HepG2 (cell line): Measurements from ENCODE around the gene MLLT10. TPM values are rescaled to one million over a fixed set of nuclear protein-coding genes. Genes with fewer than 3 reads are reported as not detected.

Experiments
- ARID4A ChIP-seq: sonication (generic); formaldehyde crosslinking; IDR thresholded peaks from 2 replicates; pipeline ENCODE4 v1.5.0; 2020; ENCODE audit warnings: mild to moderate bottlenecking, missing genetic modification reagents, borderline replicate concordance
- ATF5 ChIP-seq: sonication (generic); formaldehyde crosslinking; IDR thresholded peaks from 2 replicates; pipeline ENCODE4 v1.4.0; 2020; ENCODE audit warnings: mild to moderate bottlenecking, low read depth, missing genetic modification reagents
- ATM ChIP-seq: fragments of 450-650 bp; IDR thresholded peaks from 2 replicates; pipeline ENCODE4 v1.7.1; 2017; ENCODE audit warnings: mild to moderate bottlenecking, borderline replicate concordance
- DDIT3 ChIP-seq: sonication (generic); formaldehyde crosslinking; IDR thresholded peaks from 2 replicates; pipeline ENCODE4 v1.4.0; 2020; ENCODE audit warnings: mild to moderate bottlenecking, missing genetic modification reagents
- DNMT3B ChIP-seq: conservative IDR thresholded peaks from 2 replicates; pipeline ENCODE4 v1.6.1; 2016; ENCODE audit warnings: missing biosample characterization, control low read depth
- FLYWCH1 ChIP-seq: sonication (generic); formaldehyde crosslinking; IDR thresholded peaks from 2 replicates; pipeline ENCODE4 v1.8.1; 2023; ENCODE audit warnings: mild to moderate bottlenecking, missing genetic modification reagents
- GTF2F1 ChIP-seq: fragments of 150-350 bp; IDR thresholded peaks from 2 replicates; pipeline ENCODE4 v1.6.1; 2014; ENCODE audit warnings: low read length
- HDAC2 ChIP-seq: sonication (generic); formaldehyde crosslinking; IDR thresholded peaks from 2 replicates; pipeline ENCODE4 v1.4.0; 2020; ENCODE audit warnings: missing genetic modification reagents
- PAXIP1 ChIP-seq: sonication (generic); formaldehyde crosslinking; conservative IDR thresholded peaks from 2 replicates; pipeline ENCODE4 v1.4.0; 2020; ENCODE audit warnings: mild to moderate bottlenecking, missing genetic modification reagents, moderate library complexity
- POGZ ChIP-seq: sonication (generic); formaldehyde crosslinking; IDR thresholded peaks from 2 replicates; pipeline ENCODE4 v1.4.0; 2020; ENCODE audit warnings: mild to moderate bottlenecking, missing genetic modification reagents
- RARA ChIP-seq: IDR thresholded peaks from 2 replicates; pipeline ENCODE4 v1.6.1; 2016; ENCODE audit warnings: missing genetic modification reagents, missing compliant biosample characterization
- SMAD3 ChIP-seq: sonication (generic); formaldehyde crosslinking; IDR thresholded peaks from 2 replicates; pipeline ENCODE4 v1.4.0; 2020; ENCODE audit warnings: missing genetic modification reagents
- SNRNP70 ChIP-seq: fragments of 200-400 bp; formaldehyde crosslinking; IDR thresholded peaks from 2 replicates; pipeline ENCODE4 v1.6.1; 2017; ENCODE audit warnings: mild to moderate bottlenecking, low read depth, low read length, moderate library complexity
- TBL1XR1 ChIP-seq: fragments of 150-350 bp; IDR thresholded peaks from 2 replicates; pipeline ENCODE4 v1.6.1; 2014; ENCODE audit warnings: borderline replicate concordance, low read length; ENCODE audit not compliant: partially characterized antibody
- ZBTB25 ChIP-seq: IDR thresholded peaks from 2 replicates; pipeline ENCODE4 v1.6.1; 2018; ENCODE audit warnings: missing genetic modification reagents
- ZFP36L1 ChIP-seq: sonication (generic); formaldehyde crosslinking; IDR thresholded peaks from 2 replicates; pipeline ENCODE4 v1.8.0; 2022; ENCODE audit warnings: mild to moderate bottlenecking, missing genetic modification reagents, moderate library complexity
- ZFP82 ChIP-seq: sonication (generic); formaldehyde crosslinking; IDR thresholded peaks from 2 replicates; pipeline ENCODE4 v1.5.1; 2020; ENCODE audit warnings: mild to moderate bottlenecking, missing genetic modification reagents, borderline replicate concordance
- ZFX ChIP-seq: sonication (generic); formaldehyde crosslinking; IDR thresholded peaks from 2 replicates; pipeline ENCODE4 v1.4.0; 2020; ENCODE audit warnings: mild to moderate bottlenecking, low read depth, missing genetic modification reagents, moderate library complexity
- ZNF562 ChIP-seq: sonication (generic); formaldehyde crosslinking; IDR thresholded peaks from 2 replicates; pipeline ENCODE4 v1.8.0; 2022; ENCODE audit warnings: missing genetic modification reagents, borderline replicate concordance
- ZNF777 ChIP-seq: sonication (generic); formaldehyde crosslinking; IDR thresholded peaks from 2 replicates; pipeline ENCODE4 v1.4.0; 2020; ENCODE audit warnings: missing genetic modification reagents
- polyA plus RNA-seq, 8 experiments: library from polyadenylated mRNA; depleted of rRNA in 3 of 8; stranded (reverse) in 7 of 8; unstranded in 1 of 8; fragments of >200 nt; fragmentation: Illumina TruSeq in 4 of 8; extraction: Trizol in 4 of 8; gene quantifications; 2 replicates each; pipeline versions ENCODE4 v1.2.1 to v1.2.3, GENCODE V29; 2011 to 2016; ENCODE audit warnings: low read depth in 4 of 8, missing spikeins in 1 of 8, mixed read lengths in 1 of 8; ENCODE audit not compliant: insufficient read depth in 1 of 8
- total RNA-seq, 5 experiments: library from RNA; depleted of rRNA; stranded (reverse); fragments of >200 nt; fragmentation: Illumina TruSeq; extraction: Trizol; gene quantifications; 2 replicates each; pipeline ENCODE4 v1.2.3, GENCODE V29; 2016; ENCODE audit warnings: low read depth in 1 of 5

MLLT10 gene
- total and polyA plus RNA-seq, 2 of the 13 experiments (the other 11 are each of a cell fraction or from before 2014, with no cell fraction given): 51.3 to 84.1 TPM

GRCh38 chr10:21724687-21725367 is 190.8 kb downstream of the MLLT10 start (continued):
- peak; percentile 34; the same call in 1 of the 2 replicates for TF ChIP-seq ARID4A
- no peak for TF ChIP-seq ZBTB25 (CRISPR knock-in tag)
- TF ChIP-seq GTF2F1: peak; percentile 91; the same call in 1 of the 2 replicates
- peak; percentile 54 for TF ChIP-seq TBL1XR1
- no peak for TF ChIP-seq ZNF777 (CRISPR knock-in tag)
- TF ChIP-seq ATM: no peak
- TF ChIP-seq ZFX (CRISPR knock-in tag): peak; percentile 74
- TF ChIP-seq ZFP36L1 (CRISPR knock-in tag): 0 out of 2 replicates have a peak, but pooled peaks have one; percentile 54
- TF ChIP-seq FLYWCH1 (CRISPR knock-in tag): no peak
- TF ChIP-seq RARA (CRISPR knock-in tag): peak; percentile 61
- TF ChIP-seq POGZ: 0 out of 2 replicates have a peak, but pooled peaks have one; percentile 34
- TF ChIP-seq SMAD3 (CRISPR knock-in tag): peak; percentile 72; the same call in 1 of the 2 replicates
- TF ChIP-seq ZFP82 (CRISPR knock-in tag): no peak
- no peak for TF ChIP-seq ZNF562
- TF ChIP-seq SNRNP70: no peak
- no peak for TF ChIP-seq DNMT3B (CRISPR knock-in tag)
- TF ChIP-seq ATF5 (CRISPR knock-in tag): no peak
- TF ChIP-seq HDAC2: peak; percentile 34; the same call in 1 of the 2 replicates
- peak; percentile 83; the same call in 1 of the 2 replicates for TF ChIP-seq DDIT3
- peak; percentile 74 for TF ChIP-seq PAXIP1
